ENCODE results near the gene NELL2. TPM values are rescaled to one million over a fixed set of nuclear protein-coding genes. Genes with fewer than 3 reads are reported as not detected.

The NELL2 gene
- total RNA-seq, 1 donor from 2014 or later: 6.1 TPM

- Mint-ChIP-seq H3K36me3 (ENCODE audit: insufficient read depth) (peaks cover 1% of the 10 kb centered on the region), H3K4me3 (ENCODE audit: low read depth) (no peak overlapping the region), H3K27ac (no peak overlapping the region), H3K9me3 (ENCODE audit: low read depth) (peaks cover 19% of the 10 kb centered on the region), H3K27me3 (no peaks in the 10 kb centered on the region), H3K4me1 (ENCODE audit: low read depth) (no peaks in the 10 kb centered on the region)
- TF ChIP-seq CTCF (IDR thresholded peaks at IDR 0.05; ENCODE audit: unreplicated experiment): no peak
- no peak for DNase-seq (ENCODE audit: low spot score, unreplicated experiment)
These were observed 95.8 kb downstream of the NELL2 start for GRCh38 chr12:44780221-44780790.

- Mint-ChIP-seq H3K9me3 (ENCODE audit: low read depth) (peaks cover 19% of the 10 kb centered on the region), H3K4me1 (ENCODE audit: low read depth) (no peaks in the 10 kb centered on the region), H3K27ac (no peak overlapping the region), H3K27me3 (no peaks in the 10 kb centered on the region), H3K36me3 (ENCODE audit: insufficient read depth) (peaks cover 1% of the 10 kb centered on the region), H3K4me3 (ENCODE audit: low read depth) (no peak overlapping the region)
- DNase-seq (ENCODE audit: low spot score, unreplicated experiment): no peak
- TF ChIP-seq CTCF (IDR thresholded peaks at IDR 0.05; ENCODE audit: unreplicated experiment): no peak
These were observed 96.3 kb downstream of the NELL2 start for GRCh38 chr12:44779766-44780165.

GRCh38 chr12:44778863-44779262 is 97.3 kb downstream of the NELL2 start:
- peaks cover 1% of the 10 kb centered on the region for H3K36me3 Mint-ChIP-seq (ENCODE audit: insufficient read depth)
- no peak overlapping the region for H3K4me3 Mint-ChIP-seq (ENCODE audit: low read depth)
- no peak for DNase-seq (ENCODE audit: low spot score, unreplicated experiment)
- H3K27ac Mint-ChIP-seq: no peak overlapping the region
- H3K27me3 Mint-ChIP-seq: no peaks in the 10 kb centered on the region
- H3K9me3 Mint-ChIP-seq (ENCODE audit: low read depth): peaks cover 19% of the 10 kb centered on the region
- TF ChIP-seq CTCF (IDR thresholded peaks at IDR 0.05; ENCODE audit: unreplicated experiment): no peak
- no peaks in the 10 kb centered on the region for H3K4me1 Mint-ChIP-seq (ENCODE audit: low read depth)

- Mint-ChIP-seq H3K9me3 (ENCODE audit: low read depth) (peaks cover 16% of the 10 kb centered on the region), H3K4me3 (ENCODE audit: low read depth) (no peak overlapping the region), H3K4me1 (ENCODE audit: low read depth) (no peaks in the 10 kb centered on the region), H3K36me3 (ENCODE audit: insufficient read depth) (peaks cover under 1% of the 10 kb centered on the region), H3K27me3 (no peaks in the 10 kb centered on the region), H3K27ac (no peak overlapping the region)
- DNase-seq (ENCODE audit: low spot score, unreplicated experiment): no peak
- no peak for TF ChIP-seq CTCF (IDR thresholded peaks at IDR 0.05; ENCODE audit: unreplicated experiment)
These were observed 99.1 kb downstream of the NELL2 start for GRCh38 chr12:44777044-44777443.

GRCh38 chr12:44775901-44776300 is 100.2 kb downstream of the NELL2 start:
- DNase-seq (ENCODE audit: low spot score, unreplicated experiment): no peak
- TF ChIP-seq CTCF (IDR thresholded peaks at IDR 0.05; ENCODE audit: unreplicated experiment): no peak
- H3K9me3 Mint-ChIP-seq (ENCODE audit: low read depth): peaks cover 11% of the 10 kb centered on the region
- no peaks in the 10 kb centered on the region for H3K27me3 Mint-ChIP-seq
- H3K36me3 Mint-ChIP-seq (ENCODE audit: insufficient read depth): no peaks in the 10 kb centered on the region
- H3K27ac Mint-ChIP-seq: no peak overlapping the region
- H3K4me1 Mint-ChIP-seq (ENCODE audit: low read depth): peaks cover 1% of the 10 kb centered on the region
- H3K4me3 Mint-ChIP-seq (ENCODE audit: low read depth): no peak overlapping the region

Measured in progenitor cell of endocrine pancreas (in vitro differentiated cells).